Measurements from ENCODE around the gene PLAGL1. TPM values are rescaled to one million over a fixed set of nuclear protein-coding genes. Genes with fewer than 3 reads are reported as not detected.
"Not testable (repeated sequence)": the region's sequence is repeated elsewhere in the genome, so short reads cannot be mapped to it uniquely, and the experiment has no call there.

PLAGL1 gene
- total RNA-seq, 1 experiment from 2014 or later = 24.3 TPM

DNA sequence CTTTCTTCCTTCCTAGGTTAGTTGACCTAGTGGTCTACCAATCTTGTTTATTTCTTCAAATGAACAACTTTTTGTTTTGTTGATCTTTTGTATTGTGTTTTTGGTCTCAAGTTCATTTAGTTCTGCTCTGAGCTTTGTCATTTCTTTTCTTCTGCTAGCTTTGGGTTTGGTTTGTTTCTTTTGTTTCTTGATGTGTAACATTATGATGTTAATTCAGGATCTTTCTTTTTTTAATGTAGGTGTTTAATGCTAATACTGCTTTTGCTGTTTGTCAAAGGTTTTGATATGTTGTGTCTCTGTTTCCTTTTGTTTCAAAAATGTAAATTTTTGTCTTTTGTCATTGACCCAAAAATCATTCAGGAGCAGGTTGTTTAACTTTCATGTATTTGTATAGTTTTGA, 78.1 kb downstream of the PLAGL1 start:
- intact Hi-C loops (cut with micrococcal nuclease; ENCODE audit: unreplicated experiment) = no loop called here
- POLR2A ChIA-PET = interaction anchor here (0.7 kb wide), 1 partner anchor 129 kb away, joined by 7 read pairs; no protein-coding TSS in a partner anchor
- no peak overlapping the region for H3K27ac ChIP-seq (ENCODE audit: low read length)
- no TSS peak for BruUV-seq (replicated peaks)
- CTCF ChIA-PET = no interaction called here
- in situ Hi-C loops (cut with HindIII; ENCODE audit: low pct_unique_long_range_greater_than_20kb, low sequenced_read_pairs) = no loop called here
- no peak for DNase-seq (ENCODE audit: low read depth, low spot score)
- no peaks in the 10 kb centered on the region for H3K4me1 ChIP-seq (ENCODE audit: control insufficient read depth, insufficient read depth, low read length)
- H3K4me3 ChIP-seq (ENCODE audit: low read depth in 2 of 2, low read length in 2 of 2) = no peak overlapping the region
- H3K27me3 ChIP-seq (ENCODE audit: control insufficient read depth, insufficient read depth, low read length) = no peaks in the 10 kb centered on the region
- H3K9me3 ChIP-seq (ENCODE audit: control insufficient read depth, insufficient read depth, low read depth, low read length) = no peaks in the 10 kb centered on the region
- TF ChIP-seq, protein P1, sequence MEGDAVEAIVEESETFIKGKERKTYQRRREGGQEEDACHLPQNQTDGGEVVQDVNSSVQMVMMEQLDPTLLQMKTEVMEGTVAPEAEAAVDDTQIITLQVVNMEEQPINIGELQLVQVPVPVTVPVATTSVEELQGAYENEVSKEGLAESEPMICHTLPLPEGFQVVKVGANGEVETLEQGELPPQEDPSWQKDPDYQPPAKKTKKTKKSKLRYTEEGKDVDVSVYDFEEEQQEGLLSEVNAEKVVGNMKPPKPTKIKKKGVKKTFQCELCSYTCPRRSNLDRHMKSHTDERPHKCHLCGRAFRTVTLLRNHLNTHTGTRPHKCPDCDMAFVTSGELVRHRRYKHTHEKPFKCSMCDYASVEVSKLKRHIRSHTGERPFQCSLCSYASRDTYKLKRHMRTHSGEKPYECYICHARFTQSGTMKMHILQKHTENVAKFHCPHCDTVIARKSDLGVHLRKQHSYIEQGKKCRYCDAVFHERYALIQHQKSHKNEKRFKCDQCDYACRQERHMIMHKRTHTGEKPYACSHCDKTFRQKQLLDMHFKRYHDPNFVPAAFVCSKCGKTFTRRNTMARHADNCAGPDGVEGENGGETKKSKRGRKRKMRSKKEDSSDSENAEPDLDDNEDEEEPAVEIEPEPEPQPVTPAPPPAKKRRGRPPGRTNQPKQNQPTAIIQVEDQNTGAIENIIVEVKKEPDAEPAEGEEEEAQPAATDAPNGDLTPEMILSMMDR (IDR thresholded peaks at IDR 0.05) = no peak
- no peak for TF ChIP-seq REST (IDR thresholded peaks at IDR 0.05; ENCODE audit: insufficient read depth in 1 of 2, low read depth in 2 of 2, low read length in 1 of 2)
- no peak for TF ChIP-seq SIN3A (IDR thresholded peaks at IDR 0.05; ENCODE audit: borderline replicate concordance, insufficient read depth, low read depth, low read length)
- TF ChIP-seq POLR2AphosphoS5 (IDR thresholded peaks at IDR 0.05; ENCODE audit: low read depth, low read length) = no peak
- no peak for TF ChIP-seq TCF7L2 (IDR thresholded peaks at IDR 0.05; ENCODE audit: low read depth, low read length)
- no peak for ATAC-seq
- no peaks in the 10 kb centered on the region for H3K36me3 ChIP-seq (ENCODE audit: control insufficient read depth, insufficient read depth, low read length)

DNA sequence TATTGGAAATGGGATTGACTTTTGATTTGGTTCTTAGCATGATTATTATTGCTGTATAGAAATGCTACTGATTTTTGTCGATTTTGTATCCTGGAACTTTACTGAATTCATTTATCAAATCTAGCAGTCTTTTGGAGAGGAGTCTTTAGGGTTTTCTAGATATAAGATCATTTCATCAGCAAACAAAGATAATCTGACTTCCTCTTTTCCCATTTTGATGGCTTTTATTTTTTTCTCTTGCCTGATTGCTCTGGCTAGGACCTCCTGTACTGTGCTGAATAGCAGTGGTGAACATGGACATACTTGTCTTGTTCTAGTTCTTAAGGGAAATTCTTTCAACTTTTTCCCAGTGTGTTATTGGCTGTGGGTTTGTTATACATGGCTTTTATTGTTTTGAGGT, 79.2 kb downstream of the PLAGL1 start:
- ATAC-seq = no peak
- Histone ChIP-seq H3K9me3 (ENCODE audit: control insufficient read depth, insufficient read depth, low read depth, low read length) (no peaks in the 10 kb centered on the region), H3K27ac (ENCODE audit: low read length) (no peak overlapping the region), H3K36me3 (ENCODE audit: control insufficient read depth, insufficient read depth, low read length) (no peaks in the 10 kb centered on the region), H3K4me1 (ENCODE audit: control insufficient read depth, insufficient read depth, low read length) (no peaks in the 10 kb centered on the region), H3K27me3 (ENCODE audit: control insufficient read depth, insufficient read depth, low read length) (no peaks in the 10 kb centered on the region), H3K4me3 (ENCODE audit: low read depth in 2 of 2, low read length in 2 of 2) (no peak overlapping the region)
- intact Hi-C loops (cut with micrococcal nuclease; ENCODE audit: unreplicated experiment) (no loop called here), in situ Hi-C loops (cut with HindIII; ENCODE audit: low pct_unique_long_range_greater_than_20kb, low sequenced_read_pairs) (no loop called here)
- ChIA-PET CTCF (no interaction called here), POLR2A (no interaction called here)
- DNase-seq (ENCODE audit: low read depth, low spot score) = no peak
- BruUV-seq (replicated peaks) = no TSS peak
- TF ChIP-seq REST (IDR thresholded peaks at IDR 0.05; ENCODE audit: insufficient read depth in 1 of 2, low read depth in 2 of 2, low read length in 1 of 2) (no peak), POLR2AphosphoS5 (IDR thresholded peaks at IDR 0.05; ENCODE audit: low read depth, low read length) (no peak), SIN3A (IDR thresholded peaks at IDR 0.05; ENCODE audit: borderline replicate concordance, insufficient read depth, low read depth, low read length) (no peak), TCF7L2 (IDR thresholded peaks at IDR 0.05; ENCODE audit: low read depth, low read length) (no peak)
- TF ChIP-seq, protein P1 (IDR thresholded peaks at IDR 0.05) = no peak

DNA sequence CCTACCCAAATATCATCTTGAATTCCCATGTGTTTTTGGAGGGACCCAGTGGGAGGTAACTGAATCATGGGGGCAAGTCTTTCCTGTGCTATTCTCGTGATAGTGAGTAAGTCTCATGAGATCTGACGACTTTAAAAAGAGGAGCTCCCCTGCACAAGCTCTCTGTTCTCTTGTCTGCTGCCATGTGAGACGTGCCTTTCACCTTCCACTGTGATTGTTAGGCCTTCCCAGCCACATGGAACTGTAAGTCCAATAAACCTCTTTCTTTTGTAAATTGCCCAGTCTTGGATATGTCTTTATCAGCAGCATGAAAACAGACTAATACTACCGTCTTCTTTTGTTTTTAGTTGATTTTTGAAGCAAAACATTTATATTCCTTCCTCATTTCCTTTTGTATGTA, 91.0 kb downstream of the PLAGL1 start:
- in situ Hi-C loops (cut with HindIII; ENCODE audit: low pct_unique_long_range_greater_than_20kb, low sequenced_read_pairs); intact Hi-C loops (cut with micrococcal nuclease; ENCODE audit: unreplicated experiment); H3K36me3 ChIP-seq (ENCODE audit: control insufficient read depth, insufficient read depth, low read length); H3K9me3 ChIP-seq (ENCODE audit: control insufficient read depth, insufficient read depth, low read depth, low read length); DNase-seq (ENCODE audit: low read depth, low spot score); H3K4me1 ChIP-seq (ENCODE audit: control insufficient read depth, insufficient read depth, low read length); H3K4me3 ChIP-seq (ENCODE audit: low read depth in 2 of 2, low read length in 2 of 2); H3K27me3 ChIP-seq (ENCODE audit: control insufficient read depth, insufficient read depth, low read length); H3K27ac ChIP-seq (ENCODE audit: low read length); CTCF ChIA-PET; BruUV-seq (replicated peaks); POLR2A ChIA-PET; ATAC-seq: not testable (repeated sequence)
